Testis (tissue), 2 donors: Measurements from ENCODE around the gene SLC6A19.

ENCODE experiments used
- CTCF ChIP-seq, 3 experiments: fragments of 450-650 bp in 2 of 3; fragments of 200-600 bp in 1 of 3; sonication (generic) in 1 of 3; IDR thresholded peaks; one replicate each; pipeline ENCODE4 v1.5.1; 2016 to 2019; ENCODE audit warnings: antibody characterized with exemption in 3 of 3, mild to moderate bottlenecking in 2 of 3, moderate library complexity in 1 of 3
- POLR2A ChIP-seq: fragments of 450-650 bp; IDR thresholded peaks from one replicate; pipeline ENCODE4 v1.6.1; 2017; ENCODE audit warnings: antibody characterized with exemption, mild to moderate bottlenecking, moderate library complexity

- TF ChIP-seq CTCF (IDR thresholded peaks at IDR 0.05) (no peak), POLR2A (no peak)
Measured at GRCh38 chr5:1220351-1220750, 19.0 kb downstream of the SLC6A19 start.
